HepG2 (cell line): ENCODE data around the gene POLR1G. TPM values are rescaled to one million over a fixed set of nuclear protein-coding genes. Genes with fewer than 3 reads are reported as not detected.
A peak's percentile ranks its signal among the peaks of the same experiment; 100 is the strongest.

ENCODE experiments used
- BATF2 ChIP-seq: sonication (generic); formaldehyde crosslinking; IDR thresholded peaks from 2 replicates; pipeline ENCODE4 v1.8.0; 2022; ENCODE audit warnings: mild to moderate bottlenecking, missing genetic modification reagents, moderate library complexity
- GABPA ChIP-seq, 2 experiments: IDR thresholded peaks; 2 replicates each; pipeline ENCODE4 v1.6.1; 2011 to 2016; ENCODE audit warnings: low read depth in 2 of 2, low read length in 1 of 2, missing biosample characterization in 1 of 2, missing genetic modification characterization in 1 of 2
- HNRNPL ChIP-seq: fragments of 200-400 bp; formaldehyde crosslinking; IDR thresholded peaks from 2 replicates; pipeline ENCODE4 v1.6.1; 2017; ENCODE audit warnings: mild to moderate bottlenecking, low read depth, low read length
- HOXA3 ChIP-seq: sonication (generic); formaldehyde crosslinking; IDR thresholded peaks from 2 replicates; pipeline ENCODE4 v1.5.0; 2020; ENCODE audit warnings: missing genetic modification reagents
- IKZF4 ChIP-seq: sonication (generic); formaldehyde crosslinking; IDR thresholded peaks from 2 replicates; pipeline ENCODE4 v1.5.1; 2020; ENCODE audit warnings: borderline replicate concordance, mild to moderate bottlenecking, low read depth, missing genetic modification reagents; ENCODE audit errors: not compliant biosample characterization
- NCOA2 ChIP-seq: sonication (generic); formaldehyde crosslinking; IDR thresholded peaks from 2 replicates; pipeline ENCODE4 v1.8.0; 2022; ENCODE audit warnings: inconsistent platforms
- NFRKB ChIP-seq: fragments of 450-650 bp; IDR thresholded peaks from 2 replicates; pipeline ENCODE4 v1.6.1; 2017
- NR3C1 ChIP-seq: sonication (generic); formaldehyde crosslinking; IDR thresholded peaks from 2 replicates; pipeline ENCODE4 v1.4.0; 2020; ENCODE audit warnings: missing genetic modification reagents
- PHF8 ChIP-seq: sonication (generic); formaldehyde crosslinking; IDR thresholded peaks from 2 replicates; pipeline ENCODE4 v1.5.0; 2020; ENCODE audit warnings: missing genetic modification reagents
- POLR2AphosphoS5 ChIP-seq: IDR thresholded peaks from 2 replicates; pipeline ENCODE4 v1.6.1; 2012; ENCODE audit warnings: low read depth, low read length
- SP4 ChIP-seq: sonication (generic); formaldehyde crosslinking; IDR thresholded peaks from 2 replicates; pipeline ENCODE4 v1.8.1; 2023; ENCODE audit warnings: mild to moderate bottlenecking, missing genetic modification reagents
- SUZ12 ChIP-seq: fragments of 150-350 bp; IDR thresholded peaks from 2 replicates; pipeline ENCODE4 v1.6.1; 2014; ENCODE audit warnings: low read depth, low read length
- ZMYM3 ChIP-seq: sonication (generic); formaldehyde crosslinking; IDR thresholded peaks from 2 replicates; pipeline ENCODE4 v1.5.1; 2020; ENCODE audit warnings: mild to moderate bottlenecking, missing genetic modification reagents
- ZNF124 ChIP-seq: sonication (generic); formaldehyde crosslinking; IDR thresholded peaks from 2 replicates; pipeline ENCODE4 v1.4.0; 2020; ENCODE audit warnings: missing genetic modification reagents
- ZNF274 ChIP-seq: sonication (generic); formaldehyde crosslinking; IDR thresholded peaks from 2 replicates; pipeline ENCODE4 v1.5.1; 2020; ENCODE audit warnings: mild to moderate bottlenecking, missing genetic modification reagents
- ZNF317 ChIP-seq: sonication (generic); formaldehyde crosslinking; IDR thresholded peaks from 2 replicates; pipeline ENCODE4 v1.5.0; 2020; ENCODE audit warnings: mild to moderate bottlenecking, missing genetic modification reagents
- ZNF382 ChIP-seq: sonication (generic); formaldehyde crosslinking; IDR thresholded peaks from 2 replicates; pipeline ENCODE4 v1.5.0; 2020; ENCODE audit warnings: missing genetic modification reagents, mild to moderate bottlenecking, borderline replicate concordance
- ZNF556 ChIP-seq: sonication (generic); formaldehyde crosslinking; IDR thresholded peaks from 2 replicates; pipeline ENCODE4 v1.4.0; 2020; ENCODE audit warnings: mild to moderate bottlenecking, missing genetic modification reagents, borderline replicate concordance
- ZNF766 ChIP-seq: sonication (generic); formaldehyde crosslinking; IDR thresholded peaks from 2 replicates; pipeline ENCODE4 v1.5.0; 2020; ENCODE audit warnings: missing genetic modification reagents, borderline replicate concordance
- ZSCAN31 ChIP-seq: sonication (generic); formaldehyde crosslinking; IDR thresholded peaks from 2 replicates; pipeline ENCODE4 v1.5.0; 2020; ENCODE audit warnings: low read depth, mild to moderate bottlenecking, missing genetic modification reagents
- polyA plus RNA-seq, 8 experiments: library from polyadenylated mRNA; depleted of rRNA in 3 of 8; stranded (reverse) in 7 of 8; unstranded in 1 of 8; fragments of >200 nt; fragmentation: Illumina TruSeq in 4 of 8; extraction: Trizol in 4 of 8; gene quantifications; 2 replicates each; pipeline versions ENCODE4 v1.2.1 to v1.2.3, GENCODE V29; 2011 to 2016; ENCODE audit warnings: low read depth in 4 of 8, missing spikeins in 1 of 8, mixed read lengths in 1 of 8; ENCODE audit not compliant: insufficient read depth in 1 of 8
- total RNA-seq, 5 experiments: library from RNA; depleted of rRNA; stranded (reverse); fragments of >200 nt; fragmentation: Illumina TruSeq; extraction: Trizol; gene quantifications; 2 replicates each; pipeline ENCODE4 v1.2.3, GENCODE V29; 2016; ENCODE audit warnings: low read depth in 1 of 5
- TF ChIP-seq, protein P1 (sequence below), 2 experiments: sonication (generic) in 1 of 2; formaldehyde crosslinking in 1 of 2; IDR thresholded peaks; 2 replicates each; pipeline versions ENCODE4 v1.4.0 to v1.6.1; 2018 to 2020; ENCODE audit warnings: missing genetic modification reagents in 2 of 2, borderline replicate concordance in 1 of 2, low read depth in 1 of 2, mild to moderate bottlenecking in 1 of 2, missing biosample characterization in 1 of 2
- TF ChIP-seq, protein P2 (sequence below): IDR thresholded peaks from 2 replicates; pipeline ENCODE4 v1.6.1; 2016; ENCODE audit warnings: missing compliant biosample characterization, missing genetic modification reagents, borderline replicate concordance
- TF ChIP-seq, protein P3 (sequence below): IDR thresholded peaks from 2 replicates; pipeline ENCODE4 v1.6.1; 2016; ENCODE audit warnings: mild to moderate bottlenecking, missing biosample characterization, missing genetic modification reagents
- TF ChIP-seq, protein P4 (sequence below): IDR thresholded peaks from 2 replicates; pipeline ENCODE4 v1.6.1; 2012; ENCODE audit warnings: low read depth, low read length, improper control_type of control experiment

The POLR1G gene
- total and polyA plus RNA-seq, 2 of the 13 experiments (the other 11 are each of a cell fraction or from before 2014, with no cell fraction given): 3.5 to 20.8 TPM

DNA sequence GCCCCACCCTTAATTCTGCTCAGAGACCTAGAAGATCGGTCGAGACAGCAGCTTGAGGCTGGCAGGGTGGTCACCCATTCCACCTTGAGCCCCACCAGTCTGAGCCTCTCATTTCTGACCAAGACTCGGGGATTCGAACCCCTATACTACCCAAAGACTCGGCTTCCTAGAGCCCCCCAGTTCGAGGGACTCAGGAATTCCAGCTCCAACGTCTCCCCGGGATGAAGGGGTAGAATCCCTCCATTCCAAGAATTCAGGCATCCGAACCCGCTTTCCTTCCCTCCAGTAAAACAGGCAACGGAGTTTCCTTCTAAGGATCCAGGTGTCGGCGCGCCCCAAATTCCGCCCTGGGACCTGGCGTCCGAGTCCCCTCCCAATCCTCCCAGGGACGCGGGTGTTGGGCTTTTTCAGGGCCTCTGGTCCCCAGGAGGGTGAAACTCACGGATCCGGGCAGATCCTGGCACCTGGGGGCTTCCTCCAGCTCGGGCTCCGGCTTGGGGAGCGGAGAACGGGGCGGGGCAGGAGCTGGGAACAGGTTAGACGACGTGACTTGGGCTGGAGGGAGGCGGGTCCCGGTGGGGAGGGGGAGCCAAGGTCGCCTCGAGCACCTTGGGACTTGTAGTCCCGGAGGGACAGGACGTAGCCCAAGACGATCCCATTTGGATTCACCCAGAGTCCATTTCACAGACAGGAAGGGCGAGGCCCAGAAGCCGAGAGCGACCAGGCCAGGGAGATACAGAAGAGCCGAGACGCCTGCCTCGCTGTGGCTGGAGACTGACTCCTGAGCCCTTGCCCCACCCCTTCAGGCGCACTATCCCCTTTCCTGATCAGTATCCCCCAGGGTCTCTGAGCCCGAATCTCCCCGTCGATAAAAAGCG, 1.6 kb upstream of the POLR1G start, which contains the start of gene PPP1R13L (continued):
- peak; percentile 28; the same call in 1 of the 2 replicates for TF ChIP-seq SUZ12
- TF ChIP-seq, protein P1, sequence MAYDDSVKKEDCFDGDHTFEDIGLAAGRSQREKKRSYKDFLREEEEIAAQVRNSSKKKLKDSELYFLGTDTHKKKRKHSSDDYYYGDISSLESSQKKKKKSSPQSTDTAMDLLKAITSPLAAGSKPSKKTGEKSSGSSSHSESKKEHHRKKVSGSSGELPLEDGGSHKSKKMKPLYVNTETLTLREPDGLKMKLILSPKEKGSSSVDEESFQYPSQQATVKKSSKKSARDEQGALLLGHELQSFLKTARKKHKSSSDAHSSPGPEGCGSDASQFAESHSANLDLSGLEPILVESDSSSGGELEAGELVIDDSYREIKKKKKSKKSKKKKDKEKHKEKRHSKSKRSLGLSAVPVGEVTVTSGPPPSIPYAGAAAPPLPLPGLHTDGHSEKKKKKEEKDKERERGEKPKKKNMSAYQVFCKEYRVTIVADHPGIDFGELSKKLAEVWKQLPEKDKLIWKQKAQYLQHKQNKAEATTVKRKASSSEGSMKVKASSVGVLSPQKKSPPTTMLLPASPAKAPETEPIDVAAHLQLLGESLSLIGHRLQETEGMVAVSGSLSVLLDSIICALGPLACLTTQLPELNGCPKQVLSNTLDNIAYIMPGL (CRISPR knock-in tag; IDR thresholded peaks at IDR 0.05; ENCODE audit: borderline replicate concordance in 1 of 2, low read depth in 1 of 2): peak in 1 of 2 experiments; percentile 77
- TF ChIP-seq SP4 (CRISPR knock-in tag): peak; percentile 57
- TF ChIP-seq ZSCAN31 (CRISPR knock-in tag): peak; percentile 23; the same call in 1 of the 2 replicates
- peak; percentile 98 for TF ChIP-seq ZMYM3 (CRISPR knock-in tag)
- TF ChIP-seq HOXA3 (CRISPR knock-in tag): peak; percentile 57
- no peak for TF ChIP-seq GABPA (IDR thresholded peaks at IDR 0.05; ENCODE audit: low read depth, low read length)
- TF ChIP-seq GABPA (CRISPR knock-in tag; IDR thresholded peaks at IDR 0.05; ENCODE audit: low read depth): peak; percentile 63
- no peak for TF ChIP-seq ZNF274
- TF ChIP-seq PHF8 (CRISPR knock-in tag): peak; percentile 66
- no peak for TF ChIP-seq ZNF382 (CRISPR knock-in tag)
- TF ChIP-seq, protein P2, sequence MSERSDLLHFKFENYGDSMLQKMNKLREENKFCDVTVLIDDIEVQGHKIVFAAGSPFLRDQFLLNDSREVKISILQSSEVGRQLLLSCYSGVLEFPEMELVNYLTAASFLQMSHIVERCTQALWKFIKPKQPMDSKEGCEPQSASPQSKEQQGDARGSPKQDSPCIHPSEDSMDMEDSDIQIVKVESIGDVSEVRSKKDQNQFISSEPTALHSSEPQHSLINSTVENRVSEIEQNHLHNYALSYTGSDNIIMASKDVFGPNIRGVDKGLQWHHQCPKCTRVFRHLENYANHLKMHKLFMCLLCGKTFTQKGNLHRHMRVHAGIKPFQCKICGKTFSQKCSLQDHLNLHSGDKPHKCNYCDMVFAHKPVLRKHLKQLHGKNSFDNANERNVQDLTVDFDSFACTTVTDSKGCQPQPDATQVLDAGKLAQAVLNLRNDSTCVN: peak; percentile 45; the same call in 1 of the 2 replicates
- TF ChIP-seq ZNF317 (CRISPR knock-in tag): peak; percentile 57; the same call in 1 of the 2 replicates
- TF ChIP-seq ZNF124 (CRISPR knock-in tag): no peak
- TF ChIP-seq, protein P3, sequence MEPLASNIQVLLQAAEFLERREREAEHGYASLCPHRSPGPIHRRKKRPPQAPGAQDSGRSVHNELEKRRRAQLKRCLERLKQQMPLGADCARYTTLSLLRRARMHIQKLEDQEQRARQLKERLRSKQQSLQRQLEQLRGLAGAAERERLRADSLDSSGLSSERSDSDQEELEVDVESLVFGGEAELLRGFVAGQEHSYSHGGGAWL (CRISPR knock-in tag): peak; percentile 52; the same call in 1 of the 2 replicates
- TF ChIP-seq NCOA2 (CRISPR knock-in tag): no peak
- TF ChIP-seq NR3C1 (CRISPR knock-in tag): no peak
- TF ChIP-seq, protein P4, sequence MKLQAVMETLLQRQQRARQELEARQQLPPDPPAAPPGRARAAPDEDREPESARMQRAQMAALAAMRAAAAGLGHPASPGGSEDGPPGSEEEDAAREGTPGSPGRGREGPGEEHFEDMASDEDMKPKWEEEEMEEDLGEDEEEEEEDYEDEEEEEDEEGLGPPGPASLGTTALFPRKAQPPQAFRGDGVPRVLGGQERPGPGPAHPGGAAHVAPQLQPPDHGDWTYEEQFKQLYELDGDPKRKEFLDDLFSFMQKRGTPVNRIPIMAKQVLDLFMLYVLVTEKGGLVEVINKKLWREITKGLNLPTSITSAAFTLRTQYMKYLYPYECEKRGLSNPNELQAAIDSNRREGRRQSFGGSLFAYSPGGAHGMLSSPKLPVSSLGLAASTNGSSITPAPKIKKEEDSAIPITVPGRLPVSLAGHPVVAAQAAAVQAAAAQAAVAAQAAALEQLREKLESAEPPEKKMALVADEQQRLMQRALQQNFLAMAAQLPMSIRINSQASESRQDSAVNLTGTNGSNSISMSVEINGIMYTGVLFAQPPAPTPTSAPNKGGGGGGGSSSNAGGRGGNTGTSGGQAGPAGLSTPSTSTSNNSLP: no peak
- no peak for TF ChIP-seq HNRNPL
- peak; percentile 81 for TF ChIP-seq ZNF556 (CRISPR knock-in tag)
- TF ChIP-seq BATF2: no peak
- 0 out of 2 replicates have a peak, but pooled peaks have one; percentile 30 for TF ChIP-seq POLR2AphosphoS5
- TF ChIP-seq ZNF766 (CRISPR knock-in tag): no peak
- TF ChIP-seq NFRKB: no peak
- peak; percentile 33 for TF ChIP-seq IKZF4 (CRISPR knock-in tag)
